GM19455 (cell line): ENCODE data around the gene DCAF17.
"Not testable (repeated sequence)": the region's sequence is repeated elsewhere in the genome, so short reads cannot be mapped to it uniquely, and the experiment has no call there.

Experiments used
- ATAC-seq: cut with Tn5 transposase; IDR thresholded peaks from one replicate; pipeline ENCODE4 v1.9.1; 2021; ENCODE audit not compliant: unreplicated experiment

DCAF17 gene

DNA sequence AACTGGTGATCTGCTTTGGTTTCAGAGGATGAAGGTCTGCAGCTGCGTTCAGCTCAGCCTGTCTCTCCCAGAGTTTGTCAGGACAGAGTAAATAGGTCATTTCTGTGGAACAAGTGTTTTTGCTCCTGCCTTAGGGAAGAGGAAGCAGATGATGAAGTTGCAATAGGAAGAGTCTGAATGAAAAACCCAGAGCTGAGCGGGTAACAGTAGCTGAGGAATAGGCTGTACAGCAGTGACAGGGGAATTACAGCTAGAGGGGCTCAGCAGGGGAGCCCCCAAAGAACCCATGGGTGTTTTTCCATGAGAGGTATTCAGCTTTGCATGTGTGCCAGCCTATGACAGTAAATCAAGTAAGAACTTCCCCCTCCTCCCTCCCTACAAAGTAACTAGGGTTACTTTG is 78.0 kb downstream of the DCAF17 start:
- ATAC-seq, result no peak

DNA sequence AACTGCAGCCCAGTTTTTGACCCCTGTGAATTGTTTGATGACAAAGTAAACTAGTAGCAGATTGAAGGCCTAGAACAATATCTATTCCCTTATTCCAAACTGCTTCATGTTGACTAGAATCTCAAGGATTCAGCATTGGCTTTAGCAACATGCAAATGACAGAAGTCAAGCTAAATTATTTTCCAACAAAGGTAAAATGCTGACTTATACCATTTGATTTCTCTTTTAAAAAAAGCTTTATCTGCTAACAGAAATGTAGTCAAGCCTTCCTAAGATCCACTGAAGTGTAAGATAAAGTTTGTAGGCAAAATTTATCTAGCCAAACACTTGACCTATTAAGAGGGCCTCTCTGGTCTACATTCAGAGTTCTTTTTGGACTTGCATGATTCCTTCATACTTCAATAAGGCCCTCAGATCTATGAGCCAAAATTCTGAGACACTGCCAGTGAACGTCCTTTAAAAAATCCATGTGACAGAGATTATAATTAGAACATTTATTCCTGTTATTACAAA is 78.7 kb downstream of the DCAF17 start:
- ATAC-seq, result no peak

DNA sequence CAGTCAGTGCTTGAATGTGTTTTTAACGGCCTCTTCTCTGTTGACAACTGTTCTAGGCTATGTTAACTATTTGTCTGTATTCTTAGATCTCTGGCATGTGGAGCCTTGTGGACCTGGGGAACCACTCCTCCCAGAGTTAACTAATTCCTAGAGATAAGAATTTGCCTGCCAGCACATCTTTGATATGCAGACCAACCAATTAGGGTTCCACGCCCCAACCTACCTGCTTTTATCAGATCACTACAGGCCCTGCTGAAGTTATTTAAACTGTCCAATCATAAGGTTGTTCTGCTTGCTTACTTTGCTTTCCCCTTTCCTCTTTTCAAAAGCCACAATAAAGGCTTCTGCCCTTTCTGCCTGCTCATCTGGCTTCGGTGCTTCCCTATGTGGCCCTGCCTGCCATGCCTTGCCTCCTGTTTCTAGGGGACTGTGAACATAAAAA is 79.7 kb downstream of the DCAF17 start:
- ATAC-seq, result no peak

DNA sequence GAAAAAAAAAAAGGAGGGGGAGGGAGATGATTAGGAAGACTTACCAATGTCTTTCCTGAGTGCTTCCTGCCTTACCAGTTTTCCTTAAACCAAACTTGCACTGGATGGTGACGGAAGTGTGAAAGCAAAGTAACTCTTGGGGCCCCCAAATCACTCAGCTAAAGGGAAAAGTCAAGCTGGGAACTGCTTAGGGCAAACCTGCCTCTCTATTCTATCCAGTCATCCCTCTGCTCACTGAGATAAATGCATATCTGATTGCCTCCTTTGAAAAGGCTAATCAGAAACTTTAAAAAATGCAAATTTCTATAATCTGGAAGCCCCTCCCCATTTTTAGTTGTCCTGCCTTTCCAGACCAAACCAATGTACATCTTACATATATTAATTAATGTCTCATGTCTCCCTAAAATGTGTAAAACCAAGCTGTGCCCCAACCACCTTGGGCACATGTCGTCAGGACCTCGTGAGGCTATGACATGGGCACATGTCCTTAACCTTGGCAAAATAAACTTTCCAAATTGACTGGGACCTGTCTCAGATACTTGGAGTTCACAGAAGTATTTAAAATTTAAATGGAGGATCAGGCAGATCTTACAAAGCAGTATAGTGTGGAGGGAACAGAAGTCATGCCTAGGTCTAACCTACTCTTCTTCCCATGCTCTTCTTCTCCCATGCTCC is 81.0 kb downstream of the DCAF17 start:
- no peak for ATAC-seq

DNA sequence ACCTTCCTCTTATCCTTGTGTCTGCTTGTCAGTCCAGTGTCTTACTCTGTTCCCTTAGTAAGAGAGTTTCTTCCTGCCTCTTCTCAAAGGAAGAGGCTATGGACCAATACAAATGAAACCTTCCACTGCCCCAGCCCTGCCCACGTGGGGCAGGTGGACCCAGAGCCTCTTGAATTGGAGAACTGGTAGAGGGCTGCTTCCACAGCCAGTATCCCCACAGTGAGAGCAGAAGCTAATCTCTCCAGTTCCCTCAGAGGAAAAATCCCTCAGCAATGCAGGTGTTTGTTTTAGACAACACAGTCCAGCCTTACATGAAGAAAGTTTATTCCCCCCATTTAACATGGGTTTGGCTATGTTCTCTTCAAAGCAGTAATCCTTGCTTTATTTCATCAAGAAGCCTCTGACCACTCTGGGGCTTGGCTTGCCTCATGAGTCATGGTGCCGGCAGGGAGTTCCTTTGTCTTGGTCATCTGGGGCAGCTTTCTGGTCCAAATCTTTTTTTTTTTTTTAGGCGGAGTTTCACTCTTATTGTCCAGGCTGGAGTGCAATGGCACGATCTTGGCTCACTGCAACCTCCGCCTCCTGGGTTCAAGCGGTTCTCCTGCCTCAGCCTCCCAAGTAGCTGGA is 81.8 kb downstream of the DCAF17 start:
- no peak for ATAC-seq

DNA sequence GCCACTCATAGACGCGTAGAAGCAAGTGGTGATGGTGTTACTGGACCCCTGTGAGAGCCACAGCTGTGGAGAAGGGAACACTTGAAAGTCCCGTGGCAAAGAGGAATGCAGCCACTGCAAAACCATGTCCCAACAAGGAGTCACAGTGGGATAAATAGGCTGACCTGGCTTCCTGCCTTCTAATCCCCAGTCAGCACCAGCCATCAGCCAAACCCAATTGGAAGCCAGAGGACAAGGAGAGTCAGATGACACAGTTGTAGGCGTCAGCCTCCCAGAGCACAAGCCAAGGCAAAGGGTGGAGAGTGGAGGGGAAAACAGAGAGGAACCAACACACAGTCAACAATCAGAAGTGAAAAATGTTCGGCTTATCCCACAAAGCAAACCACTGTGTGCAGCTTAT is 82.8 kb downstream of the DCAF17 start:
- no peak for ATAC-seq

DNA sequence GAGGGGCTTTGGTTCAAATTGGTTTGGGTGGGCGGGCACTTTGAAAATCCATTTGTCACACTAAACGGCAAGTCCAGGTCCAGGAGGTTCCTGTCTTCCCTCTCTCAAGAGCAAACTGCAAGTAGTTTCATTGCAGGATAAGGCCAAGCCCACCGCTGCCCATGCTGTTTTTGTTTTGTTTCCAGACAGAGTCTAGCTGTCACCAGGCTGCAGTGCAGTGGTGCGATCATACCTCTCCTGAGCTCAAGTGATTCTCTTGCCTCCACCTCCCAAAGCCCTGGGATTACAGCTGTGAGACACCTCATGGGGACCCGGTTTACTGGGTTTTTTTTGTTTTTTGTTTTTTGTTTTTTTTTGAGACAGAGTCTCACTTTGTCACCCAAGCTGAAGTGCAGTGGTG is 86.4 kb downstream of the DCAF17 start:
- no peak for ATAC-seq

DNA sequence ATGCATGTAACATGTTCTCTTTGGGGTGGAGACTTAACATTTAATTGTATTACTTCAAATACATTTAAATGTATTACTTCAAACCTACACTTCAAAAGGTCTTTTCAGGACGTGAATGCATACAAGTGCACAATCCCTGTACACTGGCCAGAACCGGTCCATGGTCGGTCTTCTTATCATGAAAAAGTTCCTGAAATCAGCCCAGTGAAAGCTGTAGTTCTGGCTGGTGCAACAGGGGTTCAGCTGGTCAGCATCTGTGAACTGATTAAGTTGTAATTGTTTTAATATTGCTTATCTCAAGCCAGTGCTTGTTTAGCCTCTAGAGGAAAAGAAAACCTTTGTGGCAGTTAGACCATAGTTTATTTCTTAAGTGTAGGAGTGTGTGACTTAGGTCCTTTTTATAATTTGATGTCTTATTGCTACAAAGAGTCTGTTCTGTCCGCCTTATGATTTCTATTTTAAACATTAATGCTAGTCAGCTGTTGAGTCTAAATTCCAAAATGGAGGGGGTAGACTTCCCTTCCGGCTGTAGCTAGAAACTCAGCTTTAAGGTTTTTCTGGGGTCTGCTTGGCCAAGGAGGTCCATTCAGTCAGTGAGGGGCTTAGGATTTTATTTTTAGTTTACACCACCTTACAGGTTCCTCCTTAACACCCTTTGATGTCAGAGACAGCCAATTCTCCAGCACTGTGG is 87.5 kb downstream of the DCAF17 start:
- ATAC-seq, result no peak

DNA sequence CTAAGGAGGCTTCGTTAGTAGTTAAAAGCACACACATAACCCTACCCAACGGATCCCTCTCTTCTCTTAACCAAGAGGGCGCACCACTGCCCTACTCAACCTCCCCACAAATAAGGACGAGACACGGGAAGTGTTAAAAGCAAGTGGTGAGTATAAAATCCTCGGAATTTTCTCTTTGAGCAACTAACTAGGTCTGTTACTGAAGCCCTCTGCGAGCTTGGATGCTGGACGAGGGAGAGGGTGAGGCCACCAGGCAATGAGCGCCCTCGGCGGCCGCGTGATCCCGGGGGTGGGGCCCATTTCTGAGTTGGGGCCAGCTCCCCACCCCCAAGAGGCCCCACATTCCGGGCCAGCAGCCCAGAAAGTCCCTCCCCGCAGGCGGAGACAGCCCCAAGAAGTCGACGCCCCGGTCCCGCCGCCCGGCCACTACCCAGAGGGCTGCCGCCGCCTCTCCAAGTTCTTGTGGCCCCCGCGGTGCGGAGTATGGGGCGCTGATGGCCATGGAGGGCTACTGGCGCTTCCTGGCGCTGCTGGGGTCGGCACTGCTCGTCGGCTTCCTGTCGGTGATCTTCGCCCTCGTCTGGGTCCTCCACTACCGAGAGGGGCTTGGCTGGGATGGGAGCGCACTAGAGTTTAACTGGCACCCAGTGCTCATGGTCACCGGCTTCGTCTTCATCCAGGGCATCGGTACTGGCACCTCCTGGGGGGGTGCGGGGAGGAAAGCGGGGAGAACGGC is 88.2 kb downstream of the DCAF17 start, which contains the start of gene CYBRD1:
Gene CYBRD1, plus strand, starts transcription at position 423 of the 736 bp plus-strand sequence. Its CDS starts 72 bp downstream, at position 495.
- peak; percentile 51 for ATAC-seq

DNA sequence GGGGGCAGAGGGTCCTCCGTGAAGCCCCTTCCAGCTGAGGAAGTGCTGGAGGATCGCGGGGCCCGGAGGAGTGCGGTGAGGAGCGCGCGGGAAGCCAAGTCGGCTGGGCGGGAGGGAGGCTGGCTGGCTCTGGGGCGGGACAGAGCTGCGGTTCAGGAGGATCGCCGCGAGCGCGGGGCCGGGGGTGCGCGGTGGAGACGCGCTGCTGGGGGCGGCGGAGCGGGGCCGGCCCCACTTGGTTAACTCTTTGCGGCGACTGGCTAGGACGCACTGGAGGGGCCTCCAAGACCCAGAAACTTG is 88.7 kb downstream of the DCAF17 start:
- ATAC-seq, result peak; percentile 39

DNA sequence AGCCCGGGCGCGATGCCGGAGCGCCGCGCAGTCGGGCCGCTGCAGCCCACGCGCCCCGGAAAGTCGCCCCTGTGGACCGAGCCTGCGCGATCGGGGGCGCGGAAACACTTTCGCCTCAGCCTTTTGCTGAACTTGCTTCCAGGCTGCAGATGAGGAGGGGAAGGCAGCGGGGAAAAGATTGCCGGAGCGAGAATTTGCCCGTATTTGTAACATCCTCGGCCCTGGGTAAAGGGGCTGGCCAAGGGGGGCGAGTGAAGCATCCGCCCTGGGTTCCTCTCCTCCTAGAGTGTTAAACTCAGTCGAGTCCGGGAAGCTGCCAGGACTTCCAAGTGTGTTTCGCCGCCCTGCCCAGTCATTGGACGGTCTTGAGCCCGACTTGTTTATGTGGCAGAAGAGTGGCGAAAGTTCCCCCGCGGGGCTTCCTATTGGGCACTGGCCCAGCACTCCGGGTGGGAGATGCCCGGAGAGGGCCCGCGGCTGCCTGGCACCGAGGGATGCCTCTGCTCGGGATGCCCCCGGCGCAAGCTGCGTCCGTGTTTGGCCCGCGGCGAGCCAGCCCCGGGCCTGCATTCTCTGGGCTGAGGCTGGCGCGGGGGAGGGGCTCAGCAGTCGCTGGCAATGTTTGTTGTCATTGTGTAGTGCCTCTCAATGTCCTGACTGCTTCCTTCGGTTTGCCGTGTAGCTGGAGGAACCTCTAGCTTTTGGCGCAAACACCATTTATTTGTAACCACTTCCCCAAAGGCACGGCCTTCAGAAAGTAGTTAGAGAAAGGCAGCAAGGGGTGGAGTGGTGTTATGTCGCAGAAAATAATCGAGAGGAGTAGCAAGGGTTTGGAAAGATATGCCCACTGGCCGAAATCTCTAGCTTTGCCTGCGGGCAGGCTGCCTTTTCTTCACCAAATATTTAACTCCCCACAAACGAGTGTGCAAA is 89.3 kb downstream of the DCAF17 start:
- ATAC-seq, result peak; percentile 43

DNA sequence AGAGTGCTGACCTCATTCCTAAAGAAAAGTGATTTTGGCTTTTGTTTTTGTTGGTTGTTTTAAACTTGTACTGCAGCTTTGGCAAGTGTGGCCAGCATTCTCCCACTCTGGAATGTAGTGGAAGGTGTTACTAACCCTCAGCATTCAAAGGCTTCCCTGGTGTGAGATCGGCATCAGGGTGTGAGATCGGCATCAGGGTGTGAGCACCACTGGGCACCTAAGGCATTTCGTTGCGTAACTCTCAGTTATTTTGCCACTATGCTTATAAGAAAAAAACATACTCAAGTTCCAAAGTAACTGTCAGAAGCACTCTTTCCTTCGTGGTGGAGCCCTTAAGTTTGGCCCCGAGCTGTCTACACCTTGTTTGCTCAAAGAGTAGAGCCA is 90.0 kb downstream of the DCAF17 start:
- ATAC-seq, result no peak

DNA sequence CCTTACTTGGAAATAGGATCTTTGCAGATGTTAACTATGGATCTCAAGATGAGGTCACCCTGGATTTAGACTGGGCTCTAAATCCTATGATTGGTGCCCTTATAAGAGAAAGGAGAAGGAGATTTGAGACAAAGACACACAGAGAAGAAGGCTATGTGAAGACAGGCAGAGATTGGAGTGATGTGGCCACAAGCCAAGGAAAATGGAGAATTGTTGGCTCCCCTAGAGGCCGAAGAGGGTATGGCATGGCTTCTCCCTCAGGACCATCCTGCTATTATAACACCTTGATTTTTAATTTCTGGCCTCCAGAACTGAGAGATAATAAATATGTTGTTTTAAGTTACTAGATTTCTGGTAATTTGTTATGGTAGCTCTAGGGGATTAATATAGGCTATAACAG is 95.9 kb downstream of the DCAF17 start:
- ATAC-seq, result no peak

DNA sequence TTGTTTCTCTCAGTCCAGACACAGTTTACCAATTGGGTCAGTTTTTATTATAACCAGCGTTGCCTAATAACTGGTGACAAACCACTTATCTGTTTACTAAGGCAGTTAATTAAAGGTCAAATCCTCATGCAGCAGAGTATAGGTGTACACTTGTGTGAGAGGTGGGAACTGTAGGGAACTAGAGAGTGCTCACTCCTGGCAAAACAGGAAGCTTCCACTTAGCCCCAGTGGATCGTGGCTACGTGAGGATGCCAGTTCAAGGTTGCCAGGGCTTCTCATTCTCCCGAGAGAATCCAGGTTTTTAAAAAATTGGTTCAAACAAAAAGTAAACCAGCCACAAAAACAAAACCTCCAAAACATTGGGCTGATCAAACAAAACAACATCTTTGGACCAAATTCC is 96.4 kb downstream of the DCAF17 start:
- no peak for ATAC-seq

DNA sequence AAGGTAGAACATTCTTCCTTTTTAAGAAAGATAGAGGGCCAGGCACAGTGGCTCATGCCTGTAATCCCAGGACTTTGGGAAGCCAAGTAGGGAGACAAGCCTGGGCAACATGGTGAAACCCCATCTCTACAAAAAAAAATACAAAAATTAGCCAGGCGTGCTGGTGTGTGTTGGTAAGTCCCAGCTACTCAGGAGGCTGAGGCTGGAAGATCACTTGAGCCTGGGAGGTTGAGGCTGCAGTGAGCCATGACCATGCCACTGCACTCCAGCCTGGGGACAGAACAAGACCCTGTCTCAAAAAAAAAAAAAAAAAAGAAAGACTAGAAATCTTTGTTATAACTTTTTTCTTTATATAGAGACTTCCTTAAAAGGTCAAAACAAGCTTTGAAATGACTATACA is 96.8 kb downstream of the DCAF17 start:
- not testable (repeated sequence) for ATAC-seq

DNA sequence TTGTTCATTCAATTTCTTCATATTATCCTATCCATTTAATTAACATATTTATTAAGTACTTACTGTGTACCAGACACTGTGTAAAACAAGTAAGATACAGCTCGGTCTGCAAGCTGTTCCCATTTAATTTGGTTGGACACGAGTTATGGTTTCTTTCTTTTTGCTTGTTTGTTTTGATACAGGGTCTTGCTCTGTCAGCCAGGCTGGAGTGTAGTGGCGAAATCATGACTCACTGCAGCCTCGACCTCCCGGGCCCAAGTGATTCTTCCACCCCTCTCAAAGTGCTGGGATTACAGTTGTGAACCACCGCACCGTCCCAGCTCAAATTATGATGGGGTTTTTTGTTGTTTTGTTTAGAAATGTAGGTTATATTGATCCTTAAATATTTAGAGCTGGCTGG is 97.3 kb downstream of the DCAF17 start:
- ATAC-seq, result no peak

DNA sequence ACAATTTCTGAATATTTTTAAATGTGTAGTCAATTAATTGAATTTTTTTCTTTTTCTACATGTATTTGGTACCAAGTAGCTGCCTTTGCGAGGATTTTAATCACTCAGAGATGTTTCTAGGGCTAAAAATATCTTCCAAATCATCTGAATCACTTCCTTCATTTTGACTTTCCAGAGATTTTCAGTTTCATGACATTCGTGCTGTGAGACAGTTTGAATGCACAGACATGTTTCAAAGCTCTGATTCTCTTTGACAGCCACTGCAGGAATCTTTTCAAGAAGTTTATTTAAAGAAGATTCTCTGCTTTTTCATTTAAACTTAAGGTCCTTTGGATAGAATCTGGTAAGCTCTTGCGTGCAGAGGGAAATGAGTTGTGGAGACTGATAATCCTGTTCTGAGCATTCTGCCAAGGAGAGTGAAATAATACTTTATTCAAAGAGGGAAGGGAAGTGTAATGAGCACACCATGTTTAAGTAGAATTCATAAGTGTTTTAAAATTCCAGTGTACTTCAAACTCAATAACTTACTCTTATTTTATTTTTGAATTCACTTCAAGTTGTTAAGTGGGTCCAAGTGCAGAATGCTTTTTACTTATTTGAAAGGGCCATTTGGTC is 97.9 kb downstream of the DCAF17 start:
- ATAC-seq, result no peak

DNA sequence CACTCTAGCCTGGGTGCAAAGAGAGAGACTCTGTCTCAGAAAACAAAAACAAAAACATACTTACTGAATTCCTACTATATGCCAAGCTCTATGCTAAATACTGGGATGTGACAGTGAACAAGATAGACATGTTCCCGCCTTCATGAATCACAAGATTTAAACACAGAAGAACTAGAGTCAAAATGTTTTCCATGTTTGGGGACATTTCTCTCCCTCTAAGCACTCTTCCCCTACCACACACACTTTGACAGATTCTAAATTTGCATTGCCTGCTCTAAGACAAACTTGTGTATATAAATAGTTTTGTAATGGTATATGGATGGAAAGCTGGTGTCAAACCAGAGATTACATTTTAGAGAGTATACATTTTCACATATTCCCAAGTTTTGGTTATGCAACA is 99.3 kb downstream of the DCAF17 start:
- ATAC-seq, result no peak
